HEK293T (cell line): ENCODE results near the gene LSM2.

Experiments
- ARNT ChIP-seq: fragments of 450-650 bp; IDR thresholded peaks from 2 replicates; pipeline ENCODE4 v1.6.1; 2017; ENCODE audit warnings: mild to moderate bottlenecking
- BHLHE40 ChIP-seq: fragments of 450-650 bp; IDR thresholded peaks from 2 replicates; pipeline ENCODE4 v1.6.1; 2016; ENCODE audit warnings: mild to moderate bottlenecking, moderate library complexity, borderline replicate concordance
- ELF4 ChIP-seq: fragments of 450-650 bp; IDR thresholded peaks from 2 replicates; pipeline ENCODE4 v1.6.1; 2017; ENCODE audit warnings: antibody characterized with exemption
- FOXA1 ChIP-seq: fragments of 450-650 bp; IDR thresholded peaks from 2 replicates; pipeline ENCODE4 v1.6.1; 2016; ENCODE audit warnings: mild to moderate bottlenecking
- FOXK2 ChIP-seq: fragments of 450-650 bp; IDR thresholded peaks from 2 replicates; pipeline ENCODE4 v1.6.1; 2016; ENCODE audit warnings: mild to moderate bottlenecking
- FOXM1 ChIP-seq: fragments of 450-650 bp; IDR thresholded peaks from 2 replicates; pipeline ENCODE4 v1.6.1; 2017; ENCODE audit warnings: mild to moderate bottlenecking, borderline replicate concordance
- HDGF ChIP-seq: fragments of 450-650 bp; IDR thresholded peaks from 2 replicates; pipeline ENCODE4 v1.6.1; 2017; ENCODE audit warnings: antibody characterized with exemption, borderline replicate concordance
- L3MBTL2 ChIP-seq: fragments of 450-650 bp; conservative IDR thresholded peaks from 2 replicates; pipeline ENCODE4 v1.6.1; 2016; ENCODE audit warnings: mild to moderate bottlenecking
- NFRKB ChIP-seq: fragments of 450-650 bp; IDR thresholded peaks from 2 replicates; pipeline ENCODE4 v1.6.1; 2016; ENCODE audit warnings: mild to moderate bottlenecking, moderate library complexity
- SP1 ChIP-seq: fragments of 450-650 bp; IDR thresholded peaks from 2 replicates; pipeline ENCODE4 v1.6.1; 2017
- SUZ12 ChIP-seq: fragments of 450-650 bp; IDR thresholded peaks from 2 replicates; pipeline ENCODE4 v1.6.1; 2016; ENCODE audit warnings: mild to moderate bottlenecking
- TARDBP ChIP-seq: fragments of 450-650 bp; IDR thresholded peaks from 2 replicates; pipeline ENCODE4 v1.6.1; 2016
- ZNF384 ChIP-seq: fragments of 450-650 bp; IDR thresholded peaks from 2 replicates; pipeline ENCODE4 v1.6.1; 2016
- TF ChIP-seq, protein P1 (sequence below): fragments of 450-650 bp; IDR thresholded peaks from 2 replicates; pipeline ENCODE4 v1.6.1; 2016

DNA sequence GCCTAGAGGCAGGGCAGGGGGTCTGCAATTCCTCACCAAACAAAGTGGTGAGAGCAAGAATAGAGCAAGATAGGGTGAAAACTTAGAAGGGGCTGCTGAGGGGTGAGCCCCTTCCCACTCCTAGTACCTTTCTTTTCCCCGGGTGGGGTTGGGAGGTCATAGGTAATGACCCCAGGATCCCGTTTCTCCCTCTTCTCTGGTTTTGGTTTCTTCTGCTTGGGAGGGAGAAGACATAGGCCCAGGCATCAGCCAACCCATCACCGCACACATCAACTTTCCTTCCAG is 14.7 kb downstream of the LSM2 start:
- TF ChIP-seq ZNF384 = no peak
- no peak for TF ChIP-seq FOXA1
- no peak for TF ChIP-seq BHLHE40
- no peak for TF ChIP-seq FOXK2
- no peak for TF ChIP-seq ELF4
- no peak for TF ChIP-seq SP1
- no peak for TF ChIP-seq L3MBTL2
- TF ChIP-seq ARNT = no peak
- TF ChIP-seq, protein P1, sequence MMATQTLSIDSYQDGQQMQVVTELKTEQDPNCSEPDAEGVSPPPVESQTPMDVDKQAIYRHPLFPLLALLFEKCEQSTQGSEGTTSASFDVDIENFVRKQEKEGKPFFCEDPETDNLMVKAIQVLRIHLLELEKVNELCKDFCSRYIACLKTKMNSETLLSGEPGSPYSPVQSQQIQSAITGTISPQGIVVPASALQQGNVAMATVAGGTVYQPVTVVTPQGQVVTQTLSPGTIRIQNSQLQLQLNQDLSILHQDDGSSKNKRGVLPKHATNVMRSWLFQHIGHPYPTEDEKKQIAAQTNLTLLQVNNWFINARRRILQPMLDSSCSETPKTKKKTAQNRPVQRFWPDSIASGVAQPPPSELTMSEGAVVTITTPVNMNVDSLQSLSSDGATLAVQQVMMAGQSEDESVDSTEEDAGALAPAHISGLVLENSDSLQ = no peak
- no peak for TF ChIP-seq SUZ12
- TF ChIP-seq HDGF = no peak
- TF ChIP-seq FOXM1 = no peak
- no peak for TF ChIP-seq NFRKB
- TF ChIP-seq TARDBP = no peak
